Measurements from ENCODE around the gene PDZD11.
A peak's percentile ranks its signal among the peaks of the same experiment; 100 is the strongest.
"Not testable (repeated sequence)": the region's sequence is repeated elsewhere in the genome, so short reads cannot be mapped to it uniquely, and the experiment has no call there.

PDZD11 gene, protein sequence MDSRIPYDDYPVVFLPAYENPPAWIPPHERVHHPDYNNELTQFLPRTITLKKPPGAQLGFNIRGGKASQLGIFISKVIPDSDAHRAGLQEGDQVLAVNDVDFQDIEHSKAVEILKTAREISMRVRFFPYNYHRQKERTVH
- total RNA-seq: 8.3 to 23.1 (median 15.4) reads per million in 18 experiments

DNA sequence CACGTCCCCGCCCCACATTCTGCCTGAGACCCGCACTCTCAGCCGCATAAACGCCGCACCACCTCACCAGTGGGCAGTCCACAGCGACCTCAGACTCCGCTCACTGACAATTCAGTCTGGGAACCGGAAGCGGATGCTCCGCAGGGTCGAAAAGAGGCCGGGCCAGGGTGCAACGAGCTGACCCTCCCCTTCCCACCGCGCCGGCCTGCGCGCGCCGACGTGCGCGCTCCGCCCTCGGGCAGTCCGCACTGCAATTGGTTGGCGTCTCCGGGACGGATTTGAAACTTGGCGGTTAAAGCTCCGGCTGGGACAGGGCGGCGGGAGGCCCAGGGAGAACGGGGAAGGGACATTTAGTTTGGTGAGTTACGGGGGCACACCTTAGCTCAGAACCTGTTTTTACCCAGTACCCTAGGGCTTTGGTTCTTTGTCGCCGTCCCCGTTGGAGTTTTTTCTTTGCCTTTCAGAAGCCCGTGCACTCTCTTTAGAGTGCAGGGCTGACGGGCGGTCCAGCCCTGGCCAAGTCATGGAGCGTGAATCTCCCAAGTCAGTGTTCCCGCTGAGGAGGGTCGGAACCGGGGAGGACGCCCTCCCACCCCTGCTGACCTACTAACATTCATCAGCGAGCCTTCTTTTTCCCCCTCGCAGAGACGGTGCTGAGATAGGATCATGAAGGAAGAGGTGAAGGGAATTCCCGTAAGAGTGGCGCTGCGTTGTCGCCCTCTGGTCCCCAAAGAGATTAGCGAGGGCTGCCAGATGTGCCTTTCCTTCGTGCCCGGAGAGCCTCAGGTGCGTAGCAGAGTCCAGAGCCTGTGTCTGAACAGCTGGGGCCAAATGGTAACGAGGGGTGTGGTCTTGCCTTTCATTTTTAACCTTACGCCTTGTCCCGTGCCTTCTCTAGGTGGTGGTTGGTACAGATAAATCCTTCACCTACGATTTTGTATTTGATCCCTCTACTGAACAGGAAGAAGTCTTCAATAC is at the start of gene PDZD11, which contains the start of gene KIF4A:
Gene PDZD11 (minus strand): TSS at position 135 of the 978 bp plus-strand sequence. CDS start 586 bp downstream, outside the sequence.
Gene KIF4A (plus strand): TSS at position 312 of the 978 bp plus-strand sequence. CDS start 355 bp downstream, at position 667.
- DNase-seq: peak; percentile 83 to 87

DNA sequence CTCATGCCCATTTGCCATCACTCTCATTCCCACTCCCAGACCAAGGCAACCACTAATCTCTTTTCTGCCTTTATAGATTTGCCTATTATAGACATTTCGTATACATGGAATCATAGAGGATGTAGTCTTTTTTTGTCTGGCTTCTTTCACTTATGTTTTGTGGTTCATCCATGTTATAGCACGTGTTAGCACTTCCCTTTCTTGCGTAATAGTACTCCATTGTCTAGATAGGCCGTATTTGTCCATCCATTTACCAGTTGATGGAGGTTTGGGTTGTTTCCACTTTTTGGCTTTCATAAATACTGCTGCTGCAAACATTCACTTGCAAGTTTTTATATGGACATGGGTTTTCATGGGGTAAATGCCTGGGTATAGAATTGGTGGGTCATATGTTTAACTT is 48.6 kb upstream of the PDZD11 start:
- peak; percentile 18 to 60 for DNase-seq

DNA sequence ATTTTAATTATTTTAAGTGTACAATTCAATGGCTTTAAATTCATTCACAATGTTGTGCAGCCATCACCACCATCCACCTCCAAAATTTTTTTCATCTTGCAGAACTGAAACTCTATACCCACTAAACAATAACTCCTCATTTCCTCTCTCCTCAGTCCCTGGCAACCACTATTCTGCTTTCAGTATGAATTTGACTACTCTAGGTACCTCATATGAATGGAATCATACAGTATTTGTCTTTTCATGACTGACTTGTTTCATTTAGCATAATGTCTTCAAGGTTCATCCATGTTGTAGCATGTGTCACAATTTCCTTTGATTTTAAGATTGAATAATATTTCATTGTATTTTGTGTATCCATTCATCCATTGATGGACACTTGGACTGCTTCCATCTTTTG is 47.0 kb upstream of the PDZD11 start:
- DNase-seq: no peak

DNA sequence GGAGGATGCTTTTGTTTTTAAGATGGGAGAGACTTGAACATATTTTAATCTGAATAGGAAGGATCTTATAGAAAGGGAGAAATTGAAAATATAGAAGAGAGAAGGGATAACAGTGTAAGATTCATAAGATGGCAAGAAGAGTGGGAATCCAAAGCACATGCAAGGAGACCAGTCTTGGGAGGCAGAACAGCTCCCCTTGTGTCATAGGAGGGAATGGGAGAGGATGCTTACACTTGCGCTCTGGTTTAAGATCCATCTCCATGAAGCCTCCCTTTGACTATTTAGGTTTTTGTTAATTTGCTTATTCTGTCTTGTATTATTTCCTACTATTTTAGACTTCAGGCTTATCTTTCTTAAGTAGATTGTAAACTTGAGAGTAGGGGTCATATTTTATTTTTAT is 42.9 kb upstream of the PDZD11 start:
- DNase-seq: no peak

DNA sequence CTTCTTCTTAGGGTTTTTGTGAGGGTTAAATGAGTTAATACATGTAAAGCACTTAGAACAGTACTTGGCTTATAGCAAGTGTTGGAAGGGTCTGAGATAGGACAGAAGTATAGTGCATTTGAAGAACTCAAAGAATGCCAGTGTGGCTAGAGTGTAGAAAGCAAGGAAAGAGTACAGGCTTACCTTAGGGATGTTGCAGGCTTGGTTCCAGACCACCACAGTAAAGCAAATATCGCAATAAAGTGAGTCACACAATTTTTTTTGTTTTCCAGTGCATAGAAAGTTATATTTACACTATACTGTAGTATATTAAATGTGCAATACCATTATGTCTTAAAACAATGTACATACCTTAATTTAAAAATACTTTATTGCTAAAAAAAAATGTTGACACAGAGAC is 41.4 kb upstream of the PDZD11 start:
- no peak for DNase-seq

DNA sequence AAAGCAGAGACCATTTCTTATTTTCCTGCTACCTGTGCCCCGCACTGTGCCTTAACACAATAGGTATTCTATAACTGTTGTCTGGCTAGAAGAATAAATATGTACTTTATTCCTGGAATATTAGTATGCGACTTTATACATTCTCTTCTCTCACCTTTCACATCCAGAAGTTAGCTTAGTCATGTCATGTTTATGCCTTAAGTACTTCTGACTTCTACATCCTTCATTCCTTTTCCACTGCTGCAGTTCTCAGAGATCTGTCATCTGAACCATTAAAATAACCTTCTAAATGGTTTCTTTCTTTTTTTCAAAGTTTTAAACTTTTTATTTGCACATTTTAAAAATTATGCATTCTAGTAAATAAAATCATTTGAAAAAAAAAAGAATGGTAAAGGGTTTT is 34.6 kb upstream of the PDZD11 start:
- no peak for DNase-seq

DNA sequence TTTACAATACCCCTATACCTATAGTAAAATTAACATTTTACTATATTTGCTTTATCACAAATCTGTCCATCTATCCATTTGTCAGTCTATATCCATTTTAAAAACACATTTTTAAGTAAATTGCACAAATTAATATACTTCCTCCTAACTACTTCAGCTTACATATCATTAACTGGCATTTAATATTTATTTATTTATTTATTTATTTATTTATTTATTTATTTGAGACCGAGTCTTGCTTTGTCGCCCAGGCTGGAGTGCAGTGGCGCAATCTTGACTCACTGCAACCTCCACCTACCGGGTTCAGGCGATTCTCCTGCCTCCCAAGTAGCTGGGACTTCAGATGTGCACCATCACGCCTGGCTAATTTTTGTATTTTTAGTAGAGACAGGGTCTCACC is 33.9 kb upstream of the PDZD11 start:
- not testable (repeated sequence) for DNase-seq

DNA sequence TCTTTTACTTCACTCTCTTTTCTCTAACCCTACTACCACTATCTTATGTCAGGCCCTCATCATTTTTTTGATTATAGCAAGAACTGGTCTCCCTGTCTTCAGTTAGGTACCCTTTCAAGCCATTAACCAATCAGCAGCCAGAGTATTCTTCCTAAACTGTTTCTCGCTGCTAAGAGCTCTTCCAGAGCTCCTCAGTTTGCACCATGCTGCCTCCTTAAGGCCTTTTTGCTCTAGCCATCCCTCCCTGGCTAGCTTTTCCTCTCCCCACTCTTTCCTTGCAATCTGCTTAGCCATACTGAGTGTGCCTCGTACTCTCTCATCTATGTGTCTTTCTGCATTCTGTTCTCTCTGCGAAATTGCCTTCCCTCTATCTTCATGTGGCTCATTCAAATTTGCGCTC is 33.1 kb upstream of the PDZD11 start:
- DNase-seq: no peak

DNA sequence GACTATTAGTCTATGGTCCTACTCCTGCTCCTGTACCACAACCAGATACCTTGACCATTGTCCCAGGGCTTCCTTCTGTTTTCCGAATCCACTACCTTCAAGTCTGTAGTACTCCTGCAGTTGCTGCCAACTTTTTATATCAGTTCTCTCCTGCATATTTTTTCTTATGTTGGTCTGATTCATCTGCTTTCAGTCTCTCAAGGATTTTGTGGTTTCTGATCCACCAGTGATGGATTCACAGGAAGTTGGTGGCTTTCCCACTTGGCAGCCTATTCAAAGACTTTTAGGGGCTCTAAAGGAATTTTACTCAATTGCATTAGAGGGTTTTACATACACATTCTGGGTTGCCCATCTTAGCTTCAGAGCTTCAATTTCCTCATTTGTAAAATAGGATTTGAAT is 23.8 kb upstream of the PDZD11 start:
- no peak for DNase-seq

DNA sequence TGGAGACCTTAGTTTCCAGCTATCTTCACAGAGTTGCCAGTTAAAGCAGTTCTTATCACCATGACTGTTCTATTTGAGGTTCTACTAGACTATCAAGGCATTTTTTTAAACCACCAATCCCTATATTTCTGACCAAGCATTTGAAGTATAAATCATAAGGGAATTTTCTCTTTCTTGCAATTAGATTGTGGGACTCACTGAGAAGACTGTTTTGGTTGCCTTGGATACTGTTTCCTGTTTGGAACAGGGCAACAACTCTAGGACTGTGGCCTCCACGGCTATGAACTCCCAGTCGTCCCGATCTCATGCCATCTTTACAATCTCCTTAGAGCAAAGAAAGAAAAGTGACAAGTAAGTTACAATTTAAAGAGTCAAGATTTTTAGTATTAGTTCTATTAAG is 12.0 kb upstream of the PDZD11 start:
- no peak for DNase-seq

DNA sequence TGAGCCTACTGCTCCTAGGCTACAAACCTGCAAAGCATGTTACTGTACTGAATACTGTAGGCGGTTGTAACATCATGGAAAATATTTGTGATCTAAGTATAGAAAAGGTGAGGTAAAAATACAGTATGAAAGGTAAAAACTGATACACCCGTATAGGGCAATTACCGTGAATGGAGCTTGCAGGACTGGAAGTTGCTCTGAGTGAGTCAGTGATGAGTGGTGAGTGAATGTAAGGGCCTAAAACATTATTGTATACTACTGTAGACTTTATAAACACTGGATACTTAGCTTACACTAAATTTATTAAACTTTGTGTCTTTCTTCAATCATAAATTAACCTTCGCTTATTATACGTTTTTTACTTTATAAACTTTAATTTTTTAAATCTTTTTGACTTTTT is 3.9 kb upstream of the PDZD11 start:
- no peak for DNase-seq

DNA sequence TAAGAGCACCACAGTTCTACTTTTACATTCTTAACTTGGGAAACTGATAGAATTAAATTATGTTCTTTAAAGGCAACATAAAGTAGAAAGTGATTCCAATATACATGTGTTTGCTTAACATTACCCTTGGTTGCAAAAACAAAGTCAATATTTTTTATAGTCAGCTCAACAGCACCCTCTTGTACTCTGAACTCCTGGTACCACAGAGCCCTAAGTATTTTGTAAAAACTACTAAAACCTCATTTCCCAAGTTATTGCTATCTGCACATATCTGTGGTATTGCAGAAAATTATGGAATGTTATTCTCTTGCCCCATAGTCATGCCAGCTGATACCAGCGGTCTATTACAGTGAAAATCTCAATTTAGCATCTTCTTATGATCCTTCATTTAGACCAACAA is 3.1 kb upstream of the PDZD11 start:
- no peak for DNase-seq

DNA sequence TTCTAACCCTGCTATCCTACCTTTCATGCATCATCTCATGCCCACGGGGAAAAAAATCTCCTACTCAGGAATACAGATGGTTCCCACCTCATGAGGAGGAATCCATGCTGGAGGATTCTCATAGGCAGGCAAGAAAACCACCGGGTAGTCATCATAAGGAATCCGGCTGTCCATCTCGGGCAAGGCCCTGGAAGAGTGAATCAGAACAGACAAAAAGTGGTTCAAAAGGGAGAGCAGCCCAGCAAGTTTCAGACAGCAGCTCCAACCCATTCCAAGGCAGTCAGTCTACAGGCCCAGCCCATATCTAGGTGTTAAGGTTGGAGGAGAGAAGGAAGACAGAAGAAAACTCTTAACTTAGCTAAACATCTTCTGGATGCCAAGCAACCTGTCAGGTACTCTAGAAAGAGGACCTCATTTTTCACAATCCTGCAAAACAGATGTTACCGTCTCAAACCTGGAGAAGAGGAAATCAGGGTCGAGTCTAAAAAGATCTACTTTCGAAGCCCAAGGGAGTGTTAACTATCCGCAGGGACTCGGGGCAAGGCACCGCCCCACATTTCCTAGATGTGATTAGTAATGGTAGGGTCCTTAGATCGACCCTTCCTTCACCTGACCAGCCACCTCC is 447 bp downstream of the PDZD11 start:
- no peak for DNase-seq

DNA sequence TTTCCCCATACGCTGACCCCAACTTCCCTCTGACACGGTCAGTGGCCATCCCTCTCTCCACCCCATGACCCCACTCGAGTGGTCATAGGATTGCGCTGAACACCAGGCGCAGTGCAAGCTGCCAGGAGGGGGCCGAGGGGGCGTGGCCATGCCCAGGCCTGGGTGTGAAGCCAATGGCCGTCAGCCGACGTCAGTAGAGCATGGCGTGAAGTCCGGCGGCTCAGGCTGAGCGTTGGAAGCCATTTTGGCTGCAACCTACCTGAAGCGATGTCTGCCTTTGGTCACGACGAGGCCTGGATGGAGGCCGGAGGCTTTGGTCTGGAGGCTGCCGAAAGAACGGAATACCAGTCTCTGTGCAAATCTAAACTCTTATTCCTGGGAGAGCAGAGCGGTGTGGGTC is 7.8 kb downstream of the PDZD11 start, which contains the start of gene RAB41:
Gene RAB41 (plus strand): TSS at position 222 of the 400 bp plus-strand sequence. CDS start 46 bp downstream, at position 268.
- no peak for DNase-seq

DNA sequence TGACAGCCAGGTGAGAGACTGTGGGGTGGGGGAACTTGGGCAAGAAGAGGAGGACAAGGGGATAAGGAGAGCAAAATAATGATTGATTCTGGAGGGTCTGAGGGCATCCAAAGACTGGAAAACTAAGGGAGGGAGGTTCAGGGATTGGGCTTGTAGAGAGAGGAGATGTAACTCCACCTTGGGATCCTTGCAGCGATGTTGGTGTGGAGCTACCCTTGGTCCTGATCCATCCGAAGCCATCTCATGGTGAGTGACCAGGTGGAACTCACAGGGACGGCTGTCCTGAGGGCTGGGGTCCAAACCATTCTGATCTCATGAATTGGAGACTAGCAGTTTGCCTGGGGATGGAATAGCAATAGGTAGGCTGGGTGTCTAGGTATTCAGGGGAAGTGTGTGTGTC is 9.2 kb downstream of the PDZD11 start:
- DNase-seq: no peak

DNA sequence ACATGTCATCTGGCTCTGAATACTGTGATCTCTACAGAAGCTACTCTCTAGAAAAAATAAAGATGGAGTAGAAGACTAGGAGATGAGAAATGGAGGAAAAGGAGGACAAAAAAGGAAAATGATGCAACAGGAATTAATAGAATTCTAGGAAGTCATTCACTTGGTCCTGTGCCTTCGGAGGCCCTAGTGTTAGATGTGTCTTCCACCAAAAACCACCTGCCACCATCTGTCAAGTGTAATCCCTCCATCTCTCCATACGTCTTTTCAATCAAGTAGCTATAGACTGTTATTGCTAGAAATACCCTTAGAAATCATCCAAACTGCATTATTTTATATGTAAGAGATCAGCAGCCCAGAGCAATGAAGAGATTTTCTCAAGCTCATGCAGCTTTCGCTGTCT is 10.6 kb downstream of the PDZD11 start:
- no peak for DNase-seq

DNA sequence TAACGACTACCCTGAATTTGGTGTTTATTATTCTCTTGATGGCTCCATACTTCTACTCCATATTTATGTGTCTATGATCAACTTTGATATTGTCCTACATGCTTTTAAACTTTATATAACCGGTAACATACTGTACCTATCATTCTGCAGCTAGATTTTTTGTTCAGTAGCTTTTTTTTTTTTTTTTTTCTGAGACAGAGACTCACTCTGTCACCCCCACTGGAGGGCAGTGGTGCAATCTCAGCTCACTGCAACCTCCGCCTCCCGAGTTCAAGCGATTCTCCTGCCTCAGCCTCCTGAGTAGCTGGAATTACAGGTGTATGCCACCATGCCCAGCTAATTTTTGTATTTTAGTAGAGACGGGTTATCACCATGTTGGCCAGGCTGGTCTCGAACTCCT is 15.7 kb downstream of the PDZD11 start:
- not testable (repeated sequence) for DNase-seq

DNA sequence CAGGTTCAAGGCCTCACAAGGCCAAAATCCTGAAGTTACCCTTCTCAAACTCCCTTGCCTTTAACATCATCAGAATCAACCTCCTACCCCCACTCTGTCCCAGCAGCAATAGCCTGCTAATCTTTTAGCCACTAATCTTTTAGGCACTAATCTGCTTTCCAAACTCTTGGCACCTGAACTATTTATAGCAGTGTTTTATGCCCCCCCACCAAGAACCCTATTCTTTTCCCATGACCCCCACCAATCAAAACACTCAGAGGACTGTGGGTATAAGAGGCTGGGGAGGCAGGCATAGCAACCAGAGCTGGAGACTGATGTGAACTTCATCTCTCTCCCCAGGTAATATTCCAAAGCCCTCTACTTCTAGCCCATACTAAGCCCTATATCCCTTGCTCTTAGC is 21.7 kb downstream of the PDZD11 start, which contains the start of gene ARR3:
Gene ARR3 (plus strand): TSS at position 301 of the 400 bp plus-strand sequence. CDS start 1,052 bp downstream, outside the sequence.
- DNase-seq: no peak

DNA sequence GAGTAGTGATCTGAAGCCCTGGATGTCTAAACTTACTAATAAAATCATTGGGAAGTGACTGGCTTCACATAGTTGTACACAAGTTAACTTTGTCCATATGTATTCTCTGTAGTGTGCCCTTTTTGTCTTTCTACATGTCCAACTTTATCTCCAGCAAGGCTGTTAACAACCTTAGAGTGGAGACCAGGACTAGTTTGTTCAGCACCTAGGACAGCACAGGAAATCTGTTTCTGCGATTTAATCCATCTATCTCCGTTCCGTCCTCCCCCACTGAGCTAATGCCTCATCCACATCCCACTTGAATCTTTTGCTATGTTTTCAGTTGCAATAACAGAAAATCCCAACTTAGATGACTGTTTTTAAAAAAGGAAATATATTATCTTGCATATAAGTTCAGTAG is 24.9 kb downstream of the PDZD11 start:
- no peak for DNase-seq

DNA sequence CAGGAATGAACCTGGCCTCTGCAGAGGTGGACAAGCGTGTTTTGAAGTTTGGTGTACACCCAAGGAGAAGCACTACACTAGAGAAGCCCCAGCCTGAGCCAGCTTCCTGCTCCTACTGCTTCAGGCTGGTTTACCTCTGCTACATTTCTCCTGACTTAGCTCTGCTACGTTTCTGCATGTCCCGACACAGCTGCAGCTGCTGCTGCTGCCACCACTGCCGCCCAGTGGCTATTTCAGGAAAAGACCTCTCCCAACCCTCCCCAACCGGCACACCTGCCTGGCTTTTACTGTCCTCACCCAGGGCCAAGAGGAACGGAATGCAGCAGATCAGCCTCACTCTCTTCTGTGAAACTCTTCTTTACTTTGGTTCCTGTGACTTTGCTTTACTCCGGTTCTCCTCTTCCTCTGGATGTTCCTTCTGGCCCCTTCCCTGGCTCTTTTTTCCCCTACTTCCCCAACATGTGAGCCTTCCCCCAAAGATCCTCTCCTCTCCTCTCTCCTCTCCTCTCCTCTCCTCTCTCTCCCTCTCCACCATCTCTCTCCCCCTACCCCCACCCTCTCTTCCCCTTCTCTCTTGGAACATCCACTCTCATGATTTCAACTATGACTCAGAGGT is 26.7 kb downstream of the PDZD11 start:
- peak in 1 of 2 donors; percentile 3 for DNase-seq

DNA sequence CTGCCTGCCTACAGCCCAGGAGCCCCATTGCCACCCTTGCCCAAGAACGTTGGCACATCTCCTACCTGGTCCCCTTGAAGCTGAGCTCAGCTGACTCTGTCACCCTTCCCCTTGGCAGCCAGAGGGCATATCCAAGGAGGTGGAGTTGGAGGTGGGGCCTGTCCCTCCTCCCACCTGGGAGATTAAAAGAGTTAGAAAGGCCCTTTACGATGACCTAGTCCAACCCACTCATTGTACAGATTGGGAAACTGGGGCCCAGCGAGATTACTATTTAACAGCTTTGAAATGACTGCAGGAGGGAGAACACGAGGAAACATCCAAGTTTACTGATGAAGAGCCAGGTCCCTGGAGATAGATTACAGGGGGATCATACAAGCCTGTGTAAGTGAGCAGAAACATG is 29.6 kb downstream of the PDZD11 start, which contains the start of gene P2RY4:
Gene P2RY4 (minus strand): TSS at position 101 of the 400 bp plus-strand sequence. CDS start 580 bp downstream, outside the sequence.
- no peak for DNase-seq

All from inflammatory macrophage (primary cell).